CD4-positive, alpha-beta T cell treated with Interleukin-6 for 4 hours (primary cell): Measurements from ENCODE around the gene TFAM.
A peak's percentile ranks its signal among the peaks of the same experiment; 100 is the strongest.
"Not testable (repeated sequence)": the region's sequence is repeated elsewhere in the genome, so short reads cannot be mapped to it uniquely, and the experiment has no call there.

Experiments used
- DNase-seq: peaks from one replicate; pipeline ENCODE4 v3.0.0-alpha.2; 2020; ENCODE audit warnings: mixed read lengths

TFAM gene

GRCh38 chr10:58373442-58373827 lies 11.8 kb upstream of the TFAM start:
- DNase-seq, result no peak

GRCh38 chr10:58382489-58382995 lies 2.7 kb upstream of the TFAM start:
- no peak for DNase-seq

GRCh38 chr10:58384095-58384494 lies 1.1 kb upstream of the TFAM start:
- no peak for DNase-seq

- DNase-seq, result no peak
Measured at GRCh38 chr10:58384544-58384998, 639 bp upstream of the TFAM start.

- DNase-seq, result no peak
Measured at GRCh38 chr10:58385784-58386112, 538 bp downstream of the TFAM start.

GRCh38 chr10:58389024-58389423 lies 3.8 kb downstream of the TFAM start:
- DNase-seq, result no peak

GRCh38 chr10:58393317-58393716 lies 8.1 kb downstream of the TFAM start:
- DNase-seq, result no peak

- DNase-seq, result no peak
Measured at GRCh38 chr10:58394471-58394870, 9.3 kb downstream of the TFAM start.

GRCh38 chr10:58396057-58396456 lies 10.8 kb downstream of the TFAM start:
- DNase-seq, result no peak

- no peak for DNase-seq
Measured at GRCh38 chr10:58397830-58398229, 12.6 kb downstream of the TFAM start.

GRCh38 chr10:58399410-58399809 lies 14.2 kb downstream of the TFAM start:
- no peak for DNase-seq

GRCh38 chr10:58400609-58401008 lies 15.4 kb downstream of the TFAM start:
- DNase-seq, result no peak

- DNase-seq, result no peak
Measured at GRCh38 chr10:58404001-58404400, 18.8 kb downstream of the TFAM start.

- DNase-seq, result no peak
Measured at GRCh38 chr10:58409956-58410610, 24.9 kb downstream of the TFAM start.

GRCh38 chr10:58412502-58412961 lies 27.3 kb downstream of the TFAM start:
- no peak for DNase-seq

GRCh38 chr10:58414270-58415041 lies 29.2 kb downstream of the TFAM start:
- no peak for DNase-seq

GRCh38 chr10:58415757-58416156 lies 30.5 kb downstream of the TFAM start:
- no peak for DNase-seq

GRCh38 chr10:58417902-58418301 lies 32.7 kb downstream of the TFAM start:
- not testable (repeated sequence) for DNase-seq

GRCh38 chr10:58424176-58424575 lies 39.0 kb downstream of the TFAM start:
- no peak for DNase-seq

- DNase-seq, result not testable (repeated sequence)
Measured at GRCh38 chr10:58428436-58428835, 43.2 kb downstream of the TFAM start.

- DNase-seq, result no peak
Measured at GRCh38 chr10:58431903-58432302, 46.7 kb downstream of the TFAM start.

GRCh38 chr10:58433066-58433465 lies 47.9 kb downstream of the TFAM start:
- DNase-seq, result no peak

- DNase-seq, result no peak
Measured at GRCh38 chr10:58433571-58433970, 48.4 kb downstream of the TFAM start.

- DNase-seq, result peak; percentile 6
Measured at GRCh38 chr10:58435297-58435985, 50.2 kb downstream of the TFAM start.
